HG03571 (cell line): ENCODE data around the gene SNRPD3.

Source experiments
- ATAC-seq: cut with Tn5 transposase; IDR thresholded peaks from one replicate; pipeline ENCODE4 v1.9.1; 2021; ENCODE audit not compliant: unreplicated experiment

The SNRPD3 gene

GRCh38 chr22:24566899-24567511, 11.2 kb downstream of the SNRPD3 start:
- no peak for ATAC-seq

GRCh38 chr22:24567668-24568067, 11.9 kb downstream of the SNRPD3 start:
- ATAC-seq, result no peak

DNA sequence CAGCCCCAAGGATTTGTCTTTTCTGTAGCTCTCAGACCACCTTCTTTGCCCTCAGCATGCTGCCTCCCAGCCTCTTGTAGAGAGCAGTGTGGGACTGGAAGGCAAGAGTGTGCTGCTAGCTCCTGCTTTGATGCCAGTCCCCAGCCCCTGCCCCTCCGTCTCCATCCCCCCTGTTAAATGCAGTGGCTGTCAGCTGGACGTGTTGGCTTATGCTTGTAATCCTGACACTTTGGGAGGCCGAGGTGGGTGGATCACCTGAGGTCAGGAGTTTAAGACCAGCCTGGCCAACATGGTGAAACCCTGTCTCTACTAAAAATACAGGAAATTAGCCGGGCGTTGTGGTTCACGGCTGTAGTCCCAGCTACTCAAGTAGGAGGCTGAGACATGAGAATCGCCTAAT, 15.5 kb downstream of the SNRPD3 start:
- no peak for ATAC-seq

DNA sequence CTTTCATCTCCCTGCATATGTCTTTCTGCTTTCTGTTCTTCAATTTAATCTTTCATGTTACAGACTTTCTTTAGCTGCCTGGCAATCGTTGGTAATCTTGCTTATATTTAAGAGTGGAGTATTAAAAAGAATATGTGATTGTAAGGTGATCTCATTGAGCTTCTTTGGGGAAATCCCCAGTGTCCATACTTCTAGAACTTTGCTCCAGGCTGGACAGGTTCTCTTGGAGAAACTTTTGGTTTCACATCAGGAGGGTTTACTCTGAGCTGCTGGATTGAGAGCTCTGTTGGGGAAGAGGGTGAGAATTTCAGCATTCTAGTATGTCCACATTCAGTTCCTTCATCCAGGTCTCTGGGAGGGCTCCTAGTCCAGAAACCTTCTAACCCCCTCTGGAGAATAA, 21.0 kb downstream of the SNRPD3 start:
- no peak for ATAC-seq

GRCh38 chr22:24578355-24579257, 22.8 kb downstream of the SNRPD3 start:
- no peak for ATAC-seq

GRCh38 chr22:24579258-24579601, 23.4 kb downstream of the SNRPD3 start:
- ATAC-seq, result no peak

- ATAC-seq, result no peak
These were observed 24.5 kb downstream of the SNRPD3 start for GRCh38 chr22:24580276-24580675.

DNA sequence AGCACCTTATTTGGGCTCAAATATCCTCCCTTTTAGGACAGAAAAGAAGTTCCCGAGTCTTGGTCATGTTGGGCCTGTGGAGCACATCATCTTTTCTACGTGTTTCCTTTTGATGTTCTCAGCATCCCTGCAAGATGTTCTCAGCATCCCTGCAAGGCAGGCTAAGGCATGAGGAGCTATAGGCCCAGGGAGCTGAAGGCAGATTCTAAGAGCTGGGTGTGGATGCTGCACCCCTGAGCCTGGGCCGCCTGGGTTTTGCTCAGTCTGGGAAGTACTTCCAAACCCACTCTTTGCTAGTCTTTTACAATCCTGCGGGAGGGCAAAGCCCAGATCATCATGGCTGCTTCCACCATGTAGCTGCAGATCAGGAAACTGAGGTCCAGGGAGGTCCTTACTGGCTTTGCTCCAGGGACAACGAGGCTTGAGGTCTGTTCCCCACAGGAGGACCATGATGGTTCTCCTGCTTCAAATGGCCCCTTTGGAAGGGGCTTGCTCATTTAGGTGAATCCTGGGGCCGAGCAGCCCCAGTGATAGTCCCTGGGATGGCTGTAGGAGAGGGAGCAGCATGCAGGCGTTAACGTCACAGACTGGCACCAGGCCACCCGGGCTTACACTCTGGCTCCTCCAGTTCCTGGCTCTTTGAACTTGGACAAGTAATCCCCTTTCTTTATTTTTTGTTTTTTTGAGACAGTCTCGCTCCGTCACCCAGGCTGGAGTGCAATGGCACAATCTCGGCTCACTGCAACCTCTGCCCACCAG, 26.4 kb downstream of the SNRPD3 start:
- ATAC-seq, result no peak

DNA sequence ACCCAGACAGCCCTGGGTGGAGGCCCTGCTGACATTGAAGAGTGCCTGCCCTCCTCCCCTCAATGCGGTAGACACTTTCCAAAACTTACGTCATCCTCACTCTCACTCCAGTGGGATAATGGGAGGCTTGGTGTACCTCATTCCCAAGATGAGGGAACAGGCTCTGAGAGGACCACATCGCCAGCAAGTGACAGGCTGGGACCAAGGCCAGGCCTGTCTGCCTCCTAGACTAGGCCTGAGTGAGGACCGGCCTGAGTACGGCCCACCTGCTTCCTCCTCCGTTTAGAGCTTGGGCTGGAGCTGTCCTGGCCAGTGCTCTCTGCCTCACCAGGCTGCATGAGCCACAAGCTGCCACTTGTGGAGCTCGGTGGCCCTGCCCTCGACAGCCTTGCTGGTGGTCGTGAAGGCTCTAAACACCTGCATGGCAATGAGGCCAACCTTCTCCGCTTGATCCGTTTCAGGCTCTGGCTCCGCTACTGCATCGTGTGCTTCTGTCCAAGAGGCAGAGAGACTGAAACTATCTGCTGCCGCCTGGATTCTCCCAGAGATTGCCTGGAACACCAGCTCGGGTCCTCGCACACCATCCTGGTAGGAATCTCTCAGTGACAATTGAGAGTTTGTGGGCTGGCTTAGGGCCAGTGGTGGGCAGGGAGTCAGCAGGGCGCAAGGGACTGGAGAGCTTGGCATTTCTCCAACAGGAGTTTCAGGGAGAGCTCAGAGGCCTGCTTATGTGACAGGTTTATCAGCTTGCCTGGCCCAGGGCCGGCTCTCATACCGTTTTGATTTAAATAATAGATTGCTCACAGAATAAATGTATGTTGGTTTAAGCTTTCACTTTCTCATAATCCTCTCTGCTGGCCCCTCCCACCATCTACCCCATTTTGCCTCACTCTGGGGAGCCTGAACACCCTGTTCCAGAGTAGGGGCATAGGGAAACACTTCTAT, 27.7 kb downstream of the SNRPD3 start:
- ATAC-seq, result no peak

DNA sequence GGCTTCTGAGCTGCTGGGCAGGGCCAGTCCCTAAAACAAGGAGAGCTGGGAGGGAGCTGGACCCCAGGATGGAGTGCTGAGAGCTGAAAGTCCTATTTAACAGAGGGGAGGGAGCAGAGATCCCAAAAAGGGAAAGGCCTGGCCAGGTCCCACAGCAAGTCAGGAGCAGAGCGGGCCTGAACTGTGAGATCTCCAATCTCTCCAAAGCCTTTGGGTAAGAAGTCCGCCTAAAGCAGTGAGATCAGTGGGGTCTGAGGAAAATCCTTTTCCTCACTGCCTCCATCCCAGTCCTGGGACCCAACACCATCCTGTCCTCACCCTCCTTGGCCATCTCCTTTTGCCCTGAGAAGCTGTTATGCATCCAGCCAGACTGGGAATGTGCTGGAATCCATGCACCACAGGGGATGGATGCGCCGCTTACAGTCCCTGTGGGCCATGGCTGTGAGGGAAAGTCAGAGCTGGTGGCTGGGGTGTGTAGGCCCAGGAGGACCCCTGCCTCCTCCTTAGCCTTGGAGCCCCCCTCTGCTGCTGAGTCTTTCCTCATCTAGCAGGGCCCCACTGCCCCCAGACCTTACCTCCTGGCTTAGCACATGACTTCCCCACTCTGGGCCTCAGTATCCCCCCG, 28.5 kb downstream of the SNRPD3 start:
- no peak for ATAC-seq

DNA sequence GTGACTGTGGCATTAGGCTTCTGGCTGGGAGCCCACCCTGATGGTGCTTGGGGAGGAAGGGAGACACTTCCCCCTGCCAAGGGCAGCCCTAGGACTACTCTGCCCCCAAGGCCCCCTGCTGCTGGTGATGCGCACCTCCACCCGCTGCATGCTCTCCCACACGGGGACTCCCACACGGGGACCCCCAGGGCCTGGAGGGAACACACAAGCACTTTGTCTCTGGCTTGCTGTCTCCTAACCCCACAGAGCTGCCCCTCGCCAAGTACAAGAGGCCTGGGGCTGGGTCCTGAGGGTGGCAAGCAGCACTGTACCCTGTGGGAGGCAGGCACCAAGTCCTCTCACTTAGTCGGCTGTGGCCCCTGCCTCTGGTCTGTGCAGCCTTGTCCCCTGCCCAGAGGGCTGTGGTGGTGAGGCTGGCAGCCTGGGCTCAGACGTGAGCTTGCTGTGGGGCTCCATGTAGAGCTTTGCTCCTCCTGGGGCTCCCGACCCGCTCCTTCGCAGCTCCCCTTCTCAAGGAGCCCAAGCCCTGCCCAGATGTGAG, 29.1 kb downstream of the SNRPD3 start:
- no peak for ATAC-seq

GRCh38 chr22:24585461-24585860, 29.7 kb downstream of the SNRPD3 start:
- no peak for ATAC-seq

- no peak for ATAC-seq
These were observed 30.2 kb downstream of the SNRPD3 start for GRCh38 chr22:24585927-24586546.

- no peak for ATAC-seq
These were observed 31.5 kb downstream of the SNRPD3 start for GRCh38 chr22:24587251-24587650.

DNA sequence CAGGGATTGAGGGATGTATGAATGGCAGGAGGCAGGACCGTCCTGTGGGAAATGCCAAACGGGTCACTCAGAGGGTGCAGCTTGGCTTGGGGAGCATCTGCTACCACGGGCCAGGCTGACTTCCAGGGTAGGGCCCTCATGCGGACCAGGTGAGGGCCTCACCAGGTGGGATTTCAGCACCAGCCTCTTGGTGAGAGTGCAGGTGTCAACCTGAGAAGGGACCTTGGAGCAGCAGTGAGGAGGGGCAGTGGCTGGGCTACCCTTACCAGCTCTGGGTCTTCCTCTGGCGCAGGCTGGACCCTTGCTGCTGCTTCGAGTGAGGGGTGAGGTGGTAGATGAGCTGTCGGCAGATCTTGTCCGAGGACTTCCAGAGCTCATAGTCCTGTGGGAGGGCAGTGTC, 32.1 kb downstream of the SNRPD3 start:
- ATAC-seq, result no peak

GRCh38 chr22:24588381-24588756, 32.6 kb downstream of the SNRPD3 start:
- no peak for ATAC-seq

DNA sequence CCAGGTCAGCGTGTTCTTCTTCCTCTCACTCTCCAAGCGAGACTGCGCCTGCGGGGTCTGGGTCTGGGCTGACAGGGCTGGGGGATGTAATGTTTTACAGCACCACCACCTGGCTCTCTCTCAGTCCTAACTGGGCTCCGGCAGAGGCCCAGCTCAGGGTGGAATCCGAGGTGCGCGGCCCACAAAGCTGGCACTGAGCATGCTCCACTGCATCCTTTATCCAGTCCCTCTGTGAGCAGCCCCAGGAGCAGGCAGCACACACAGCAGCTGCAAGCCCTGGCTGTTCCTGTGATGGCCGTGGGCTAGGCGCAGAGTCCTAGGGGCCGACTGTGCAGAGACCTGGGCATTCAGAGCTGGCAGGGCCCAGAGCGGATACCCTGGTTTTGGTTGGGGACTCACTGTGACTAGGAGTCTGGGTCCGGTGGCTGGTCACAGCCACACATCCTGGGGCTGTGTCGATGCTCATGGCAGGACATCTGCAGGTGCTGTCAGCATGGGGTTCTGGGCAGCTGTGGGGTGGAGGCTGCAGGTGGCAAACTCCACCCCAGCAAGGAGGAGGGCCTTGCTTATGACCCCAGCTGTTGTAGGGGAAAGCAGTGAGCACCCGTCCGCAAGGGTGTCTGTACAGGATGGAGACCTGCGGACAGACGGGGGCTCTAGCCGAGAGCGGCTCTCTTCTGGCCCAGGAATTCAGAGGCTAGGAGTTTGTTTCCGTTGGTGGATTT, 33.1 kb downstream of the SNRPD3 start:
- ATAC-seq, result no peak

GRCh38 chr22:24589518-24590030, 33.8 kb downstream of the SNRPD3 start:
- ATAC-seq, result no peak
